KOPT-K1 (cell line): ENCODE results near the gene RPS25.
"Not testable (repeated sequence)": the region's sequence is repeated elsewhere in the genome, so short reads cannot be mapped to it uniquely, and the experiment has no call there.

Experiments
- H3K27ac ChIP-seq: fragments of 200-600 bp; sonication (generic); 2 replicates; pipeline ENCODE4 v1.5.1; 2016; ENCODE audit warnings: antibody characterized with exemption, mild to moderate bottlenecking, low read depth, low read length; ENCODE audit not compliant: poor library complexity, severe bottlenecking
- H3K36me3 ChIP-seq: fragments of 200-600 bp; sonication (generic); 2 replicates; pipeline ENCODE4 v1.5.1; 2017; ENCODE audit warnings: antibody characterized with exemption, mild to moderate bottlenecking, low read length, moderate library complexity; ENCODE audit not compliant: insufficient read depth
- H3K9me3 ChIP-seq: fragments of 200-600 bp; sonication (generic); 2 replicates; pipeline ENCODE4 v1.5.1; 2017; ENCODE audit warnings: antibody characterized with exemption, low read length, mild to moderate bottlenecking; ENCODE audit not compliant: insufficient read depth, poor library complexity, severe bottlenecking

The RPS25 gene

DNA sequence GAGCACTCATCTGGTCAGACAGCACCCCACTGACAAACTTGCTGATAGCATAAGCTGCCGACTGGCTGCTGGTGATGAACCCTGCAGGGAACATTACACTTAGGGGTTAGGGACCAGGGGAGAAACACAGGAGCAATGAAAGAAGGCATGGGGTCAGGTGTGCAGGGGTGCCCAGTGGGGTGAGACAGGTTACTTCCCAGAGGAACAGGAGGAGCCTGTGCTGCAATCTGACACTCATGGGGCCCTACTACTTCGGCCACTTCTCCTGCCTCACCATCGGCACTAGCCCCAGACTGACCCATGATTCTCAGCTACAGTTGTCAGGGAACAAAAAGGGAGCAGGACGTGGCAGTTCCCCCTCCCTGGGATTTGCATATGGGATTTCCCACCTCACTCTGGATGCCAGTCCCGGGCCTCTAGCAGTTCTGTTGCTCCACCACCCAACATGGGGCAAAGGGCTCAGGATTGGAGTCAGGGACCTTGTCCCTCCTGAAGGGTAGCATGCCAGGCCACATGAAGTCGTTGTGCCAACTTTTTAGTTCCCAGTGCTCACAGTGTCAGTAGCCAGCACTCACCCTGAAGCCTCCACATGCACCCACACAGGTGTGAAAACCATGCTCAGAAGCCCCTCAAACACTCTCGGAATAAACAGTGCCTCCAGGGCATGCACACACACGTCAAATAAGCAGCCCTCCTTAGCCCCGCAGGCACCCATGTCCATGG is 10.4 kb upstream of the RPS25 start:
- Histone ChIP-seq H3K27ac (no peak overlapping the region), H3K36me3 (peaks cover 47% of the 10 kb centered on the region), H3K9me3 (no peaks in the 10 kb centered on the region)

GRCh38 chr11:119027561-119028345 is 9.6 kb upstream of the RPS25 start:
- H3K36me3 ChIP-seq = peaks cover 55% of the 10 kb centered on the region
- H3K27ac ChIP-seq = no peak overlapping the region
- no peaks in the 10 kb centered on the region for H3K9me3 ChIP-seq

DNA sequence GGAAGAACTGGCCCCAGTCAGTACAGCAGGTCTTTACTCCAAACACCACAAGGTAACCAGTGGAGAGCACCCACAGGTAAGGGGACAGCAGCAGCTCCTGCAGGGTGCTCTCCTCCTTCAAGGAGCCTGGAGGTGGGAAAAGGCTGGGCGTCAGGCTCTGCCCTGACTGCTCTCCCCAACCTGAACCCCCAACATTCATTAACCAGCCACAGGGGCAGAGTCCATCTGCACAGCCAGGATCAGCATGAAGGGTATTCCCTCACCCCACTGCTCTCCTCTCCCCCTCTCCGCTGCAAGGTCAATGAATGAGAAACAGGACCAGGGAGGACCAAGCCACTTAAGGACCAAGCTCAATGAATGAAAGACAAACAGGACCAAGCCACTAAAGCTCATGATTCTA is 8.8 kb upstream of the RPS25 start:
- Histone ChIP-seq H3K27ac (no peak overlapping the region), H3K36me3 (peaks cover 63% of the 10 kb centered on the region), H3K9me3 (no peaks in the 10 kb centered on the region)

DNA sequence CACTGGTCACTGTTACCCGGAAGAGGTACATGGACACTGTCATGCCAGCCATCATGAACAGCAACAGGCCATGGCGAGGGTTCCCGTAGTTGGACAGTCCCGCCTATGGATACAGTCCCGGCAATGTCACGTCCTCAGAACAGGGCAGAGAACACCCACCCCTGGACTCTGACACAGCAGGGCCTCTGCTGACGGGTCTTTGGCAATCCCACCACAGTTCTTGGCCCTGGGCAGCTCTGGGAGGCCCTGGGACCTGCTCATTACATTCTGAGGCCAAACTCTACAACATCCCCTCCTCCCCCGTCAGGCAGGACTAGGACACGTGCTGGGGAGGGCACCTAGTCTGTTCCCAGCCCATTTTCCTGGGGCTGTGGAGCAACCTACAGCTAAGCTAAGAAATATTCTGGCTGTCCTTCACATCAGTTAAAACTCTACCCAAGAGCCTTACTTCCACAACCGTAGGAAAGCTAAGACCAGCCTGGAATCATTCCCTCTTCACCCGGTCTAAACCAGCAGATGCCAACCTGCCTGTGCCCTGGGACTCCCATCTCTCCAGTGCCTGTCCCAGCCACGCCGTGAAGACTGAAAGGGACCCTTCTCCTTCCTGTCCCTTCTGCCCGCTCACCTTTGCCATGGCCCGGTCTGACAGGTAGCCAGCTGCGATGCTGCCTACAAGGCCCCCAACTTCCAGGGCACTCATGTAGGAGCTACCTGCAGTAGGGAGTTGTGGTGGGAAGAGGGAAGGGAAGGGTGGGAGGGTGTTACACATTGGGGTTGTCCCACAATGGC is 8.0 kb upstream of the RPS25 start:
- Histone ChIP-seq H3K9me3 (no peaks in the 10 kb centered on the region), H3K27ac (no peak overlapping the region), H3K36me3 (peaks cover 71% of the 10 kb centered on the region)

DNA sequence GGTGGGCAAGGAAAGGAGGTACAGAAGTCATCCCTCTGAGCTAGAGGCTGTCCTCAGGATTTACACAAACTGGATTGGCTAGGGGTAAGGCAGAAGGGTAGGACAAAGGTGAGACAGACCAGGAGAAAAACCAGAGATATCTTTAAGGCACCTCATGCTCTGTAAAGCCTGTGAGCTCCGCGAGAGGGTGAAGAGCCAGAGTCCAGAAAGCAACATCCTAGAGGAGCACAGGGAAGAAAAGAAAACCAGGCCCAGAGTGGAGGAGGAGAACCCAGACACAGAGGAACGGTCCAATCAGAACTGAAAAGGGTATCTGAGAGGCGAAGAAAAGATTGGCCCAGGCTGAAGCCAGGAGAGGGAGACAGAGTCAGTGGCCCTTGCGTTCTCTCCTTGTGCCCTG is 7.4 kb upstream of the RPS25 start:
- Histone ChIP-seq H3K27ac (no peak overlapping the region), H3K36me3 (peaks cover 77% of the 10 kb centered on the region), H3K9me3 (no peaks in the 10 kb centered on the region)

GRCh38 chr11:119025099-119025473 is 6.9 kb upstream of the RPS25 start:
- H3K36me3 ChIP-seq = peaks cover 81% of the 10 kb centered on the region
- H3K27ac ChIP-seq = no peak overlapping the region
- H3K9me3 ChIP-seq = no peaks in the 10 kb centered on the region

GRCh38 chr11:119024430-119025098 is 6.4 kb upstream of the RPS25 start:
- H3K27ac ChIP-seq = no peak overlapping the region
- peaks cover 86% of the 10 kb centered on the region for H3K36me3 ChIP-seq
- no peaks in the 10 kb centered on the region for H3K9me3 ChIP-seq

GRCh38 chr11:119023741-119024140 is 5.6 kb upstream of the RPS25 start:
- peaks cover 5% of the 10 kb centered on the region for H3K9me3 ChIP-seq
- no peak overlapping the region for H3K27ac ChIP-seq
- peaks cover 86% of the 10 kb centered on the region for H3K36me3 ChIP-seq

GRCh38 chr11:119021631-119022030 is 3.5 kb upstream of the RPS25 start:
- Histone ChIP-seq H3K27ac (no peak overlapping the region), H3K36me3 (peaks cover 76% of the 10 kb centered on the region), H3K9me3 (peaks cover 6% of the 10 kb centered on the region)

DNA sequence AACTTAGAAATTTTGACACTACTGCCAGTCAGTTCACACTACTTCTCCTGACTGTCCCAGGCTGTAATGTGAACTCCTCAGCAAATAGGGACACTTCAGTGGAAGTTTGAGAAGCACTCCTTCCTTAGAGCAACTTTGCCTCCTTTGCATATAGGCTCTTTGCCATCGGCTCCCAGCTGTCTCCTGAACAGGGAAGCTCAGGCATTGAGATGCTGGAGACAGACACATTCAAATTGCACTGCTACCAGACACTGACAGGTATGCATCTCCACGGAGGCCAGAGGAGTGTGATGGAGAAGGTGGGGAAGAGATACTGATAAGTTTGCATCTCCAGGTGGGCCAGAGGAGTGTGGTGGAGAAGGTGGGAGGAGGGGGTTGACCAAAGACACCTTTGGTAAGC is 1.9 kb upstream of the RPS25 start:
- peak overlapping the region; percentile 95 for H3K27ac ChIP-seq
- peaks cover 6% of the 10 kb centered on the region for H3K9me3 ChIP-seq
- H3K36me3 ChIP-seq = peaks cover 76% of the 10 kb centered on the region

- peak overlapping the region; percentile 95 for H3K27ac ChIP-seq
- H3K9me3 ChIP-seq = not testable (repeated sequence)
- peaks cover 75% of the 10 kb centered on the region for H3K36me3 ChIP-seq
Observed at GRCh38 chr11:119017377-119017776, 766 bp downstream of the RPS25 start.

DNA sequence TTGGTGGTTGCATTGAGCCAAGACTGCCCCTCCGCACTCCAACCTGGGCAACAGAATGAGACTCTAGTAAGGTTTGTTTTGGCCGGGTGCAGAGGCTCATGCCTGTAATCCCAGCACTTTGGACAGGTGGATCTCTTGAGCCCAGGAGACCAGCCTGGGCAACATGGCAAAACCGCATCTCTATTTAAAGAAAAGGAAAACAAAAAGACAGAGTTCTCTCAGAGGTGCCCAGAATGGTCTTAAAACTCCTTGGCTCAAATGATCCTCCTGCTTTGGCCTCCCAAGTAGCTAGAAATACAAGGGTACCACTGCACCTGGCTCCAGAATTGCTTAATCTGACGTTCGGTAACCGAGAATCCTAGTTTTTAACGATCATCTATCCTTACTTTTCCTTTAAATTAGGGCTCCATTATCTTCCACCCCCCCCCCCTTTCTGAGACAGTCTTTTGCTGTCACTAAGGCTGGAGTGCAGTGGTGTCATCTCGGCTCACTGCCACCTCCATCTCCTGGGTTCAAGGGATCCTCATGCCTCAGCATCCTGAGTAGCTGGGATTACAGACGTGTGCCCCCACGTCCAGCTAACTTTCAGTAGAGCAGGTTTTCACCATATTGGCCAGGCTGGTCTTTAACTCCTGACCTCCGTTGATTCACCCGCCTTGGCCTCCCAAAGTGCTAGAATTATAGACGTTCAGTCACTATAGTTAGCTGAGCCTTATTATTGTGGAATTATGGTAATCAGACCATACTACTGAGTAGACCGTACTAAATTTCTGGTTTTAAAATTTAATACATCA is 1.7 kb downstream of the RPS25 start:
- H3K27ac ChIP-seq = peak overlapping the region; percentile 95
- H3K36me3 ChIP-seq = peaks cover 75% of the 10 kb centered on the region
- peaks cover 6% of the 10 kb centered on the region for H3K9me3 ChIP-seq

- H3K9me3 ChIP-seq = peaks cover 6% of the 10 kb centered on the region
- H3K36me3 ChIP-seq = peaks cover 75% of the 10 kb centered on the region
- H3K27ac ChIP-seq = no peak overlapping the region
Observed at GRCh38 chr11:119015054-119015611, 3.0 kb downstream of the RPS25 start.
